ENCODE results near the gene SPTBN2.

- TF ChIP-seq POLR2A (IDR thresholded peaks at IDR 0.05) (no peak), CTCF (IDR thresholded peaks at IDR 0.05) (no peak)
Observed at GRCh38 chr11:66700742-66701141, 28.3 kb downstream of the SPTBN2 start.
